Mesenchymal stem cell (in vitro differentiated cells and primary cell): ENCODE data around the gene ARHGAP32.

Experiments
- DNase-seq: peaks from one replicate; pipeline ENCODE4 v3.0.0-alpha.2; 2013
- H2AFZ ChIP-seq: one replicate; pipeline ENCODE4 v1.6.1; 2013; ENCODE audit warnings: low read depth, mild to moderate bottlenecking, control low read depth, inconsistent platforms, low read length, moderate library complexity
- H2AK5ac ChIP-seq: 2 replicates; pipeline ENCODE4 v1.6.1; 2013; ENCODE audit warnings: low read length, moderate library complexity, mild to moderate bottlenecking, inconsistent platforms; ENCODE audit not compliant: severe bottlenecking
- H2BK120ac ChIP-seq: one replicate; pipeline ENCODE4 v1.6.1; 2013; ENCODE audit warnings: low read depth, mild to moderate bottlenecking, inconsistent platforms, low read length, moderate library complexity
- H2BK12ac ChIP-seq, 2 experiments: one replicate each; pipeline ENCODE4 v1.6.1; 2013; ENCODE audit warnings: inconsistent platforms in 2 of 2, low read length in 2 of 2, mild to moderate bottlenecking in 2 of 2, moderate library complexity in 2 of 2, control low read depth in 1 of 2
- H2BK15ac ChIP-seq: one replicate; pipeline ENCODE4 v1.6.1; 2013; ENCODE audit warnings: mild to moderate bottlenecking, low read depth, inconsistent platforms; ENCODE audit not compliant: poor library complexity, severe bottlenecking
- H2BK5ac ChIP-seq: 2 replicates; pipeline ENCODE4 v1.6.1; 2013; ENCODE audit warnings: low read depth, mild to moderate bottlenecking, low read length, control low read depth, inconsistent platforms; ENCODE audit not compliant: poor library complexity, severe bottlenecking
- H3K14ac ChIP-seq, 2 experiments: one replicate each; pipeline ENCODE4 v1.6.1; 2013; ENCODE audit warnings: inconsistent platforms in 2 of 2, low read length in 2 of 2, control low read depth in 1 of 2, mild to moderate bottlenecking in 1 of 2, moderate library complexity in 1 of 2
- H3K18ac ChIP-seq, 2 experiments: one replicate each; pipeline ENCODE4 v1.6.1; 2013; ENCODE audit warnings: inconsistent platforms in 2 of 2, low read length in 2 of 2, control low read depth in 1 of 2, low read depth in 1 of 2, mild to moderate bottlenecking in 1 of 2
- H3K23ac ChIP-seq, 2 experiments: one replicate each; pipeline ENCODE4 v1.6.1; 2013; ENCODE audit warnings: inconsistent platforms in 2 of 2, low read length in 2 of 2, mild to moderate bottlenecking in 2 of 2, moderate library complexity in 2 of 2, control low read depth in 1 of 2
- H3K27ac ChIP-seq: 2 replicates; pipeline ENCODE4 v1.5.1; 2013; ENCODE audit warnings: mild to moderate bottlenecking, moderate library complexity, low read length, control low read depth, inconsistent platforms; ENCODE audit not compliant: poor library complexity, severe bottlenecking
- H3K27me3 ChIP-seq, 2 experiments: 2 replicates each; pipeline versions ENCODE4 v1.6.1 to v1.7.0; 2013; ENCODE audit warnings: low read length in 2 of 2, mild to moderate bottlenecking in 2 of 2, moderate library complexity in 2 of 2, control low read depth in 1 of 2, inconsistent platforms in 1 of 2; ENCODE audit not compliant: control insufficient read depth in 1 of 2, insufficient read depth in 1 of 2
- H3K36me3 ChIP-seq, 2 experiments: 2 replicates each; pipeline versions ENCODE4 v1.6.1 to v1.7.0; 2013; ENCODE audit warnings: low read length in 2 of 2, control low read depth in 1 of 2, inconsistent platforms in 1 of 2, low read depth in 1 of 2, mild to moderate bottlenecking in 1 of 2; ENCODE audit not compliant: insufficient read depth in 2 of 2, control insufficient read depth in 1 of 2
- H3K4ac ChIP-seq, 2 experiments: one replicate each; pipeline ENCODE4 v1.6.1; 2013; ENCODE audit warnings: inconsistent platforms in 2 of 2, low read length in 2 of 2, mild to moderate bottlenecking in 2 of 2, moderate library complexity in 2 of 2, control low read depth in 1 of 2, low read depth in 1 of 2
- H3K4me1 ChIP-seq: 2 replicates; pipeline ENCODE4 v1.6.1; 2013; ENCODE audit warnings: low read depth, low read length, control low read depth; ENCODE audit not compliant: control insufficient read depth, insufficient read depth
- H3K4me2 ChIP-seq: 2 replicates; pipeline ENCODE4 v1.6.1; 2013; ENCODE audit warnings: low read length, mild to moderate bottlenecking, inconsistent platforms; ENCODE audit not compliant: poor library complexity, severe bottlenecking
- H3K4me3 ChIP-seq, 2 experiments: 2 replicates each; pipeline versions ENCODE4 v1.5.1 to v1.7.0; 2013; ENCODE audit warnings: low read length in 2 of 2, mild to moderate bottlenecking in 2 of 2, control low read depth in 1 of 2, low read depth in 1 of 2; ENCODE audit not compliant: insufficient read depth in 1 of 2
- H3K79me1 ChIP-seq: replicated peaks from 2 replicates; pipeline ENCODE4 v1.6.1; 2013; ENCODE audit warnings: mild to moderate bottlenecking, control low read depth, low read length, inconsistent platforms; ENCODE audit not compliant: poor library complexity, severe bottlenecking
- H3K9ac ChIP-seq: 2 replicates; pipeline ENCODE4 v1.7.0; 2013; ENCODE audit warnings: mild to moderate bottlenecking, low read length, moderate library complexity
- H3K9me3 ChIP-seq: 2 replicates; pipeline ENCODE4 v1.7.0; 2013; ENCODE audit warnings: mild to moderate bottlenecking, low read length; ENCODE audit not compliant: control insufficient read depth
- H4K8ac ChIP-seq: one replicate; pipeline ENCODE4 v1.6.1; 2013; ENCODE audit warnings: inconsistent platforms, mild to moderate bottlenecking, low read length, moderate library complexity
- H4K91ac ChIP-seq: one replicate; pipeline ENCODE4 v1.6.1; 2013; ENCODE audit warnings: mild to moderate bottlenecking, low read length, inconsistent platforms
- WGBS: methylation state at CpG from one replicate; pipeline ENCODE4 v1.1.7; 2013; ENCODE audit warnings: mixed read lengths; 5-methylcytosine and 5-hydroxymethylcytosine counted together

ARHGAP32 gene

DNA sequence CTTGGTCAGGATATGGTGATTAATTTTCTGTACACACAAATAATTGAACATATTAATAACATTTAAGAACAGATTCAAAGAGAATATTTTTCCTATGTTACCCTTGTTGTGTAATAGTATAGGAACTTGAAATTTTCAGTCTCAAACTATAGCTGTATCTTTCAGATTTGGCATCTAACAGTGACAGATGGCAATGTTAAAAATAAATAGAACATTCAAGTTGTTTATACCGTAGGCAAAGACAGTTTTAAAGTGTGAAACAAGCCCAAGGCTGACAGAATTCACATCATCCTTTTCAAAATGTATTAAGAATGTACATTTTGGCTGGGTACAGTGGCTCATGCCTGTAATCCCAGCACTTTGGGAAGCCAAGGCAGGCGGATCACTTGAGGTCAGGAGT lies 156.9 kb downstream of the ARHGAP32 start:
- no peak overlapping the region for H3K4me2 ChIP-seq
- no peaks in the 10 kb centered on the region for H3K27me3 ChIP-seq
- H4K91ac ChIP-seq: no peak overlapping the region
- H2AFZ ChIP-seq: no peak overlapping the region
- H2BK12ac ChIP-seq: no peak overlapping the region
- no peak overlapping the region for H3K9ac ChIP-seq
- no peak overlapping the region for H3K4ac ChIP-seq
- H2AK5ac ChIP-seq: no peak overlapping the region
- no peak overlapping the region for H3K14ac ChIP-seq
- H3K23ac ChIP-seq: no peak overlapping the region
- no peaks in the 10 kb centered on the region for H3K4me1 ChIP-seq
- H3K9me3 ChIP-seq: no peaks in the 10 kb centered on the region
- H3K18ac ChIP-seq: no peak overlapping the region
- no peak overlapping the region for H2BK120ac ChIP-seq
- H3K27ac ChIP-seq: no peak overlapping the region
- peaks cover 2 to 9% of the 10 kb centered on the region in 2 experiments for H3K36me3 ChIP-seq
- H2BK5ac ChIP-seq: no peak overlapping the region
- no peak overlapping the region for H4K8ac ChIP-seq
- H3K79me1 ChIP-seq: no peaks in the 10 kb centered on the region
- H2BK15ac ChIP-seq: no peak overlapping the region
- DNase-seq: no peak
- no peak overlapping the region for H3K4me3 ChIP-seq
- WGBS: 95% methylated on average over 2 of the region's 2 CpGs

- Histone ChIP-seq H2BK12ac (no peak overlapping the region), H3K18ac (no peak overlapping the region), H3K14ac (no peak overlapping the region), H2AFZ (no peak overlapping the region), H3K27ac (no peak overlapping the region), H3K36me3 (peaks cover 2 to 9% of the 10 kb centered on the region in 2 experiments), H2BK15ac (no peak overlapping the region), H3K23ac (no peak overlapping the region), H3K79me1 (no peaks in the 10 kb centered on the region), H4K91ac (no peak overlapping the region), H3K27me3 (no peaks in the 10 kb centered on the region), H3K9me3 (no peaks in the 10 kb centered on the region), H2AK5ac (no peak overlapping the region), H3K4me2 (no peak overlapping the region), H2BK120ac (no peak overlapping the region), H3K4me1 (no peaks in the 10 kb centered on the region), H3K4ac (no peak overlapping the region), H3K9ac (no peak overlapping the region), H3K4me3 (no peak overlapping the region), H4K8ac (no peak overlapping the region), H2BK5ac (no peak overlapping the region)
- DNase-seq: no peak
- WGBS: 97% methylated on average over 1 of the region's 1 CpG
Observed at GRCh38 chr11:129034001-129034400, 158.1 kb downstream of the ARHGAP32 start.

DNA sequence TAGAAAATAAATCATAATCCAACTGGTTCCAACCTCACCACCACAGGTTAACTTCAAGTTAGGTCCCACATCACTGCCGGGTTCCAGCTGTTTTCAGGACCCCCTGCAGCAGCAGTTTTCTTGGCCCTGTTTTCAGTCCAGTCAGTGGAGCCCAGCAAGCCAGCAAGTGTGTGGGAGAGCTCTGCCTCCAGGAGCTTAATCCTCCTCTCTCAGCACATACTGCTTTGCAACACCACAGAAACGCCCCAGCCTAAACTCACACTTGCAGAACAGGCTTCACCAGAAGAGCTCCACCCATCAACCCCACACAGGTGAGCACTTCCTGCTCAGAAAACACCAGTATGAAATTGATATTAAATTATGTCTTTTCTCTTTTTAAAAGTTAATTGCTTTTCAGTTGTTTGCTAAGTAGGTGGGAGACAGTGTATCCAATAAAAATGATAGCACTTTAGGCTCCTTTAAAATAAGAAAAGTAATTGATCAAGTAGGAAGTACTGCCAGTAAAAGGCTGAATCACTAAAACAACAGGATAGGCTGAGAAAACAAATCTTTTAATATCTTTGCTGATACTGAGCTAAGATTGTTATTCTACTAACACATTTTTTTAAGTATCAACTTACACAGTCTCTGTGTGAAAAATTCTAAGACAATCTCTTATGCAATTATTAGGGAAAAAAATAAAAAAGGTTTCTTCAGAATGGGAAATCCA lies 168.0 kb downstream of the ARHGAP32 start:
- WGBS: 47% methylated on average over 1 of the region's 2 CpGs
- H2BK12ac ChIP-seq: no peak overlapping the region
- no peak overlapping the region for H3K14ac ChIP-seq
- no peak overlapping the region for H3K27ac ChIP-seq
- H2AK5ac ChIP-seq: no peak overlapping the region
- no peak overlapping the region for H4K91ac ChIP-seq
- H4K8ac ChIP-seq: no peak overlapping the region
- no peaks in the 10 kb centered on the region for H3K9me3 ChIP-seq
- no peaks in the 10 kb centered on the region for H3K79me1 ChIP-seq
- DNase-seq: no peak
- no peak overlapping the region for H2BK120ac ChIP-seq
- H3K4me2 ChIP-seq: no peak overlapping the region
- no peak overlapping the region for H3K18ac ChIP-seq
- H3K4me3 ChIP-seq: no peak overlapping the region
- H3K4me1 ChIP-seq: no peaks in the 10 kb centered on the region
- H2AFZ ChIP-seq: no peak overlapping the region
- no peaks in the 10 kb centered on the region for H3K36me3 ChIP-seq
- no peaks in the 10 kb centered on the region for H3K27me3 ChIP-seq
- H3K23ac ChIP-seq: no peak overlapping the region
- H3K9ac ChIP-seq: no peak overlapping the region
- no peak overlapping the region for H2BK15ac ChIP-seq
- H3K4ac ChIP-seq: no peak overlapping the region
- H2BK5ac ChIP-seq: no peak overlapping the region

- no peaks in the 10 kb centered on the region for H3K36me3 ChIP-seq
- H3K4me1 ChIP-seq: no peaks in the 10 kb centered on the region
- H2AFZ ChIP-seq: no peak overlapping the region
- H3K9ac ChIP-seq: no peak overlapping the region
- H3K14ac ChIP-seq: no peak overlapping the region
- H2AK5ac ChIP-seq: no peak overlapping the region
- H3K4me2 ChIP-seq: no peak overlapping the region
- no peaks in the 10 kb centered on the region for H3K9me3 ChIP-seq
- DNase-seq: no peak
- no peak overlapping the region for H4K91ac ChIP-seq
- no peak overlapping the region for H4K8ac ChIP-seq
- H3K27me3 ChIP-seq: no peaks in the 10 kb centered on the region
- no peak overlapping the region for H3K18ac ChIP-seq
- no peak overlapping the region for H2BK15ac ChIP-seq
- WGBS: no CpG with 5 or more reads among the region's 1 CpG
- no peak overlapping the region for H3K4me3 ChIP-seq
- H3K23ac ChIP-seq: no peak overlapping the region
- H2BK5ac ChIP-seq: no peak overlapping the region
- H2BK12ac ChIP-seq: no peak overlapping the region
- no peak overlapping the region for H3K27ac ChIP-seq
- H2BK120ac ChIP-seq: no peak overlapping the region
- no peaks in the 10 kb centered on the region for H3K79me1 ChIP-seq
- H3K4ac ChIP-seq: no peak overlapping the region
Observed at GRCh38 chr11:129021295-129021694, 170.8 kb downstream of the ARHGAP32 start.
